Body of pancreas (tissue), 4 donors: Measurements from ENCODE around the gene CCDC141. TPM values are rescaled to one million over a fixed set of nuclear protein-coding genes. Genes with fewer than 3 reads are reported as not detected.

ENCODE experiments used
- ATAC-seq: fragments of 150-250 bp; one replicate; pipeline ENCODE4 v1.9.1; 2016
- DNase-seq, 4 donors: peaks; one replicate each; pipeline ENCODE4 v3.0.0-alpha.2; 2019
- H3K27ac ChIP-seq, 4 donors: fragments of 200-600 bp; sonication (generic); 1 replicate in 3 of 4; 2 replicates in 1 of 4; pipeline versions ENCODE4 v1.5.1 to v1.6.1; 2016 to 2019; ENCODE audit warnings: mild to moderate bottlenecking in 1 of 4, mixed read lengths in 1 of 4, moderate library complexity in 1 of 4
- H3K27me3 ChIP-seq, 2 donors: fragments of 200-600 bp; sonication (generic); one replicate each; pipeline ENCODE4 v1.6.0; 2016; ENCODE audit warnings: mild to moderate bottlenecking in 1 of 2
- H3K36me3 ChIP-seq, 2 donors: fragments of 200-600 bp; sonication (generic); replicated peaks in 1 of 2; 2 replicates each; pipeline ENCODE4 v1.5.1; 2016; ENCODE audit warnings: low read depth in 2 of 2; ENCODE audit not compliant: insufficient read depth in 1 of 2
- H3K4me1 ChIP-seq: fragments of 200-600 bp; sonication (generic); one replicate; pipeline ENCODE4 v1.6.0; 2016
- H3K4me3 ChIP-seq, 2 donors: fragments of 200-600 bp; sonication (generic); 1 replicate in 1 of 2; 2 replicates in 1 of 2; pipeline ENCODE4 v1.5.1; 2016 to 2019
- H3K9me3 ChIP-seq, 3 donors: fragments of 200-600 bp; sonication (generic); 1 replicate in 2 of 3; 2 replicates in 1 of 3; pipeline ENCODE4 v1.5.1; 2016
- POLR2A ChIP-seq, 3 donors: fragments of 450-650 bp; IDR thresholded peaks; one replicate each; pipeline ENCODE4 v1.6.1; 2016; ENCODE audit warnings: antibody characterized with exemption in 3 of 3, mild to moderate bottlenecking in 2 of 3
- WGBS, 2 donors: methylation state at CpG; one replicate each; pipeline ENCODE4 v1.1.5; 2017; 5-methylcytosine and 5-hydroxymethylcytosine counted together
- intact Hi-C: fragments of 100-400 bp; cut with DNase I; formaldehyde crosslinking; loops from one replicate; pipeline ENCODE4 v1.15.1; 2023
- total RNA-seq, 2 donors: library from RNA; depleted of rRNA; stranded (reverse); fragments of >200 nt; gene quantifications; one replicate each; pipeline ENCODE4 v1.1.0, GENCODE V29; 2016
- TF ChIP-seq, protein P1 (sequence below), 7 experiments: fragments of 450-650 bp in 4 of 7; fragments of 200-600 bp in 3 of 7; sonication (generic) in 3 of 7; IDR thresholded peaks; one replicate each; pipeline ENCODE4 v1.5.1; 2016 to 2019; ENCODE audit warnings: antibody characterized with exemption in 7 of 7

CCDC141 gene
- total RNA-seq, 2 donors from 2014 or later, result 13.7 to 19.4 TPM

DNA sequence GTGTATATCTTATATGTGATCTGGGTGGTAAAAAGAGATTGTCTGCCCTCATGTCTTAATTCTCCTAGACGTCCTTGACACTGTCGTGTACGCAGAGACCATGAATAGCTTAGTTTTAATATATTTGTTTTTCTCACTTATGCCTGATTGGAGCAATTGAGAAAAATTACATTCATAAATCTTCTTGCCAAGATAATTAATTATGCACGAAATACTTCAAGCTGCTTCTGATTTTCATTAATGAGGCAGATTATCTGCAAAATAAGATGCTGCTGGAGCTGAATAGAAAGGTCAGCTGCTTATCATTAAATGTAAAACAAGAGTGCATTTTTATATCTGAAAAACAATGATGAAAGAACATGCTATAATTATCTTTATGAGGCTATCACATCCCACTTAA is 95.9 kb downstream of the CCDC141 start:
- WGBS, 2 donors, result 63 to 64% methylated on average over 4 of the region's 4 CpGs
- H3K4me1 ChIP-seq, result no peaks in the 10 kb centered on the region
- TF ChIP-seq, protein P1, sequence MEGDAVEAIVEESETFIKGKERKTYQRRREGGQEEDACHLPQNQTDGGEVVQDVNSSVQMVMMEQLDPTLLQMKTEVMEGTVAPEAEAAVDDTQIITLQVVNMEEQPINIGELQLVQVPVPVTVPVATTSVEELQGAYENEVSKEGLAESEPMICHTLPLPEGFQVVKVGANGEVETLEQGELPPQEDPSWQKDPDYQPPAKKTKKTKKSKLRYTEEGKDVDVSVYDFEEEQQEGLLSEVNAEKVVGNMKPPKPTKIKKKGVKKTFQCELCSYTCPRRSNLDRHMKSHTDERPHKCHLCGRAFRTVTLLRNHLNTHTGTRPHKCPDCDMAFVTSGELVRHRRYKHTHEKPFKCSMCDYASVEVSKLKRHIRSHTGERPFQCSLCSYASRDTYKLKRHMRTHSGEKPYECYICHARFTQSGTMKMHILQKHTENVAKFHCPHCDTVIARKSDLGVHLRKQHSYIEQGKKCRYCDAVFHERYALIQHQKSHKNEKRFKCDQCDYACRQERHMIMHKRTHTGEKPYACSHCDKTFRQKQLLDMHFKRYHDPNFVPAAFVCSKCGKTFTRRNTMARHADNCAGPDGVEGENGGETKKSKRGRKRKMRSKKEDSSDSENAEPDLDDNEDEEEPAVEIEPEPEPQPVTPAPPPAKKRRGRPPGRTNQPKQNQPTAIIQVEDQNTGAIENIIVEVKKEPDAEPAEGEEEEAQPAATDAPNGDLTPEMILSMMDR (IDR thresholded peaks at IDR 0.05), result no peak
- no peak for TF ChIP-seq POLR2A (IDR thresholded peaks at IDR 0.05)
- no peaks in the 10 kb centered on the region for H3K27me3 ChIP-seq
- no peaks in the 10 kb centered on the region for H3K9me3 ChIP-seq
- H3K36me3 ChIP-seq, result no peaks in the 10 kb centered on the region
- DNase-seq (no peak), ATAC-seq (no peak)
- intact Hi-C loops, result no loop called here
- no peak overlapping the region for H3K27ac ChIP-seq
- H3K4me3 ChIP-seq, result no peak overlapping the region

DNA sequence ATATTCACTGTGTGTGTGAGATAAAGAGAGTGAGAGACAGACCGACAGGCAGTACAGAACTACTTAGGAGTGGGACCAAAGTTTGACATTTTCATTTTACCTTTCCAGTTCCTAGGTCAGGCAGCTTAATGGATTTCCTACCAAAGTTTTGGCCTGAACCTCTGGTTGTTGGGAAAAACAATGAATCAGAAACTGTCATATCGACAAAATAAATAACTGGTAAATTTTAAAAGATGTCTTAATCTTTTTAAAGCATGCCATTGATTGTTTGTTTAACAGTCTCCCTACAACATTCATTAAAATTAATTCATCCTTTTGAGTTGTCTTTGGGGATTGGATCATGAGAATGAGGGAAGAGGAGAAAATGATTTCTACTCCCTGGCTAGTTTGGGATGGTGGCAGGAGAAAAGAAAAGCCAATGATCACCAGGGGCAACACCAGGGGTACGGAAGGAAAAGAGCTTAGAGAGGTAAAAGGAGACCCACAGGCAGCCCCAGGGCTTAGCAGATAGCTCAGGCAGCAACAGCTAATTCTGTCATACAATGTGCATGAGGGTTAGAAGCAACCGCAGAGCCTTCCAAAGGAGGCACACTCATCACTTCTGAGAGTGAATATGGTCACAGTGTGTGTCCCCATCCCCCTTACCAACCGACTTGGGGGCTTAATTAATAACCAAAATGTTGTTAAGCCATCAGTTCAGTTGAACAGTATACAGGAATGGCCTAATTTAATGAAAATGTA is 98.5 kb downstream of the CCDC141 start:
- H3K27ac ChIP-seq, result no peak overlapping the region
- no peaks in the 10 kb centered on the region for H3K9me3 ChIP-seq
- no peak for DNase-seq
- H3K27me3 ChIP-seq, result no peaks in the 10 kb centered on the region
- no peak overlapping the region for H3K4me3 ChIP-seq
- no peaks in the 10 kb centered on the region for H3K4me1 ChIP-seq
- TF ChIP-seq, protein P1 (IDR thresholded peaks at IDR 0.05), result no peak
- TF ChIP-seq POLR2A (IDR thresholded peaks at IDR 0.05), result no peak
- H3K36me3 ChIP-seq, result no peaks in the 10 kb centered on the region
- no peak for ATAC-seq
- intact Hi-C loops, result no loop called here
- 74 to 85% methylated on average over 5 of the region's 5 CpGs for WGBS, 2 donors

DNA sequence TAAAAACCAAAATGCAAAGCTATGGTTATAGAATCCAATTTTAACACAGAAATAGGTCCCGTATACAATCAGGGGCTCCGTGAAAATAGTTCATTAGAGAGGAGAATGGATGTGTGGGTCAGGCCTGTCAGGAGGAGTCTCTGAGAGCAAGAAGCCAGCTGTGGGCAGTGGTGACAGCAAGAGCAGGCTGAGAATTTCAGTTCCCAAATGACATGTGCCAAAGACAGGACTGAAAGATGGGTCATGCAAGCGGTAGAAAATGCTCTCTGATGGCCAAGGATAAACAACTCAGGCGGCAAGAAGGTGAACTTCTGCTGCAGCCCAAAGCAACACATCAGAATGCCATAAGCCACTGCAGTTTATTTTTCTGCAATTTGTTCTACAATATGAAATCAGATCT is 100.4 kb downstream of the CCDC141 start:
- TF ChIP-seq, protein P1 (IDR thresholded peaks at IDR 0.05), result no peak
- TF ChIP-seq POLR2A (IDR thresholded peaks at IDR 0.05), result no peak
- H3K36me3 ChIP-seq, result no peaks in the 10 kb centered on the region
- DNase-seq, result no peak
- intact Hi-C loops, result no loop called here
- no peak overlapping the region for H3K27ac ChIP-seq
- no peak for ATAC-seq
- WGBS, 2 donors, result 80 to 82% methylated on average over 4 of the region's 4 CpGs
- no peaks in the 10 kb centered on the region for H3K9me3 ChIP-seq
- H3K27me3 ChIP-seq, result no peaks in the 10 kb centered on the region
- H3K4me3 ChIP-seq, result no peak overlapping the region
- no peaks in the 10 kb centered on the region for H3K4me1 ChIP-seq

DNA sequence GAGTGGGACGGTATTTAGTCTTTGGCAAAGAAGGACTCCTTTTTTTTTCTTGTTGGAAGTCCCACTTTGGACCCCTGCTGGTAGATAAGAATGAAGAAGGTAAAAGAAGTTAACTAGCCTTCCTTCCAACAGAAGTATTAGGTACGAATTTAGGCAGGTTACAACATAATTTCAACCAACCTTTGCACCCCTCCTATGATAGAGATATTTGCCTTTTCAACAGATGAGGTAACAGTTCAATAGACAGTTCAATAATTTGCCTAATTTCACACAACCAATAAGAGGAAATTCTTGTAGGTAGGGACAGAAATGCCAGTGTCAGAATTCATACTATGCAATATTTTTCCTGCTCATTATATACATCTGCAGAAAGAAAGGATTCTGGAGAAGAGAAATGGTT is 100.8 kb downstream of the CCDC141 start:
- no peaks in the 10 kb centered on the region for H3K36me3 ChIP-seq
- H3K27ac ChIP-seq, result no peak overlapping the region
- no peaks in the 10 kb centered on the region for H3K4me1 ChIP-seq
- no peaks in the 10 kb centered on the region for H3K27me3 ChIP-seq
- ATAC-seq (no peak), DNase-seq (no peak)
- H3K9me3 ChIP-seq, result no peaks in the 10 kb centered on the region
- no peak overlapping the region for H3K4me3 ChIP-seq
- intact Hi-C loops, result no loop called here
- TF ChIP-seq, protein P1 (IDR thresholded peaks at IDR 0.05), result no peak
- no peak for TF ChIP-seq POLR2A (IDR thresholded peaks at IDR 0.05)
- WGBS, 2 donors, result 64 to 70% methylated on average over 2 of the region's 2 CpGs

DNA sequence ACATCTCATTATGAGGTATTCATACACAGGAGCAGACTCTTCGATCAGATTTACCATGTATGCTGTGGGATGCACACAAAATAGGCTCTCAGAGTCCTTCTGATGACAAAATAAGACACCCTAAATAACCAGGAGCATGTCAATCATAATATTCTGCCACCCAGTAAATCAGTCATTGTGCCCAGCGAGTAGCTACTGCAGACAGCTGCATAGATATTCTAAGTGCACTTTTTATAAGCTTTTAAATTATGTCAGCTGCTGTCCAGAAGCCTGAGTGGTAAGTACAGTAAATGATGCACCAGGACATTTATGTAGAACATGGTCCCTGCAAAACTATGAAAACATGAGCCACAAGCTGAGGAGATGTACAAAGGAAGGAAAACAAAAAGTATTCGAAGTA is 102.9 kb downstream of the CCDC141 start:
- Histone ChIP-seq H3K4me3 (no peak overlapping the region), H3K36me3 (no peaks in the 10 kb centered on the region), H3K27me3 (no peaks in the 10 kb centered on the region), H3K27ac (no peak overlapping the region), H3K9me3 (no peaks in the 10 kb centered on the region), H3K4me1 (no peaks in the 10 kb centered on the region)
- DNase-seq (no peak), ATAC-seq (no peak)
- 72 to 76% methylated on average over 3 of the region's 3 CpGs for WGBS, 2 donors
- intact Hi-C loops, result no loop called here
- TF ChIP-seq POLR2A (IDR thresholded peaks at IDR 0.05), result no peak
- TF ChIP-seq, protein P1 (IDR thresholded peaks at IDR 0.05), result no peak
